Hepatocyte (in vitro differentiated cells): Measurements from ENCODE around the gene SMC1A. TPM values are rescaled to one million over a fixed set of nuclear protein-coding genes. Genes with fewer than 3 reads are reported as not detected.
"Not testable (repeated sequence)": the region's sequence is repeated elsewhere in the genome, so short reads cannot be mapped to it uniquely, and the experiment has no call there.

Source experiments
- DNase-seq: peaks from one replicate; pipeline ENCODE4 v3.0.0-alpha.2; 2016; ENCODE audit warnings: low spot score
- H2AFZ ChIP-seq: fragments of 200-600 bp; sonication (generic); 2 replicates; pipeline ENCODE4 v1.6.0; 2016; ENCODE audit warnings: antibody characterized with exemption, mild to moderate bottlenecking
- H3K27ac ChIP-seq: fragments of 200-600 bp; sonication (generic); 2 replicates; pipeline ENCODE4 v1.5.1; 2016; ENCODE audit warnings: mild to moderate bottlenecking
- H3K27me3 ChIP-seq: fragments of 200-600 bp; sonication (generic); 2 replicates; pipeline ENCODE4 v1.6.1; 2016
- H3K36me3 ChIP-seq: fragments of 200-600 bp; sonication (generic); replicated peaks from 2 replicates; pipeline ENCODE4 v1.5.1; 2016; ENCODE audit warnings: low read depth; ENCODE audit not compliant: insufficient read depth
- H3K4me1 ChIP-seq: fragments of 200-600 bp; sonication (generic); 2 replicates; pipeline ENCODE4 v1.5.1; 2016; ENCODE audit warnings: mild to moderate bottlenecking, moderate library complexity; ENCODE audit not compliant: insufficient read depth
- H3K4me2 ChIP-seq: fragments of 200-600 bp; sonication (generic); 2 replicates; pipeline ENCODE4 v1.6.0; 2016
- H3K4me3 ChIP-seq: fragments of 200-600 bp; sonication (generic); 2 replicates; pipeline ENCODE4 v1.5.1; 2016; ENCODE audit warnings: mild to moderate bottlenecking
- H3K79me2 ChIP-seq: fragments of 200-600 bp; sonication (generic); 2 replicates; pipeline ENCODE4 v1.6.0; 2017; ENCODE audit warnings: mild to moderate bottlenecking
- H3K9me2 ChIP-seq: fragments of 200-600 bp; sonication (generic); replicated peaks from 2 replicates; pipeline ENCODE4 v1.6.0; 2017; ENCODE audit warnings: mild to moderate bottlenecking; ENCODE audit not compliant: insufficient read depth
- H3K9me3 ChIP-seq: fragments of 200-600 bp; sonication (generic); 2 replicates; pipeline ENCODE4 v1.5.1; 2016; ENCODE audit warnings: low read depth, mild to moderate bottlenecking
- H4K20me1 ChIP-seq: fragments of 200-600 bp; sonication (generic); 2 replicates; pipeline ENCODE4 v1.6.0; 2016; ENCODE audit warnings: mild to moderate bottlenecking; ENCODE audit not compliant: insufficient read depth, poor library complexity, severe bottlenecking
- EZH2 ChIP-seq: fragments of 200-600 bp; sonication (generic); IDR thresholded peaks from 2 replicates; pipeline ENCODE4 v1.6.1; 2016; ENCODE audit warnings: antibody characterized with exemption, mild to moderate bottlenecking, borderline replicate concordance
- EZH2phosphoT487 ChIP-seq: fragments of 200-600 bp; sonication (generic); IDR thresholded peaks from one replicate; pipeline ENCODE4 v1.6.1; 2018; ENCODE audit warnings: antibody characterized with exemption, mild to moderate bottlenecking, low read depth, moderate library complexity; ENCODE audit not compliant: unreplicated experiment, severe bottlenecking
- WGBS: methylation state at CpG from one replicate; pipeline ENCODE4 v1.1.6; 2016; ENCODE audit warnings: low lambda C conversion rate; ENCODE audit errors: missing lambda C conversion rate; 5-methylcytosine and 5-hydroxymethylcytosine counted together
- polyA plus RNA-seq: library from polyadenylated mRNA; unstranded; fragments of >200 nt; fragmentation: Nextera tagmentation; extraction: Ambion mirVana; gene quantifications from 2 replicates; pipeline ENCODE4 v1.2.1, GENCODE V29; 2016
- total RNA-seq: library from RNA; depleted of rRNA; stranded (reverse); fragments of >200 nt; gene quantifications from 2 replicates; pipeline ENCODE4 v1.2.3, GENCODE V29; 2014
- TF ChIP-seq, protein P1 (sequence below): fragments of 200-600 bp; sonication (generic); IDR thresholded peaks from 2 replicates; pipeline ENCODE4 v1.5.1; 2016; ENCODE audit warnings: antibody characterized with exemption, mild to moderate bottlenecking; ENCODE audit not compliant: poor library complexity

The SMC1A gene
- total and polyA plus RNA-seq, 2 experiments from 2014 or later = 14.0 to 24.7 TPM

DNA sequence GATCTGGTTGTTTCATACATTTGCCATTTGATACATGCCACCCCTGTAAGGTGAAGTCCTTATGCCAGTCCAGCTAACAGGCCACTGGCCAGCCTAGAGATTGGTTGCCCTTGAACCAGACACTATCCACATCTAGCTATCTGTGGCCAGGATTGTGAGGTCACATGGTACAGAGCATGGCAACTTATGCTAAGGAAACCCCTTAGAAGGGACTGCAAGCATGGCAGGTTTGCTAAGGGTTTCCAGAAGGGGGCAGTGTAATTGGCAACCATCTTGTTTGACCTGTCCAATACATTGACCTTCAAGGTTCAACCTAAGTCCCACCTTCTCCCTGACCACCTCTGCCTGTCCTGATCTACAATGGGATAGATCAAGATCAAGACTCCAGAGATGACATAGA is 47.5 kb downstream of the SMC1A start:
- Histone ChIP-seq H3K27me3 (no peaks in the 10 kb centered on the region), H3K27ac (no peak overlapping the region), H4K20me1 (no peaks in the 10 kb centered on the region), H3K79me2 (no peaks in the 10 kb centered on the region), H2AFZ (no peak overlapping the region), H3K4me2 (no peak overlapping the region), H3K9me3 (peaks cover 2% of the 10 kb centered on the region), H3K4me1 (no peaks in the 10 kb centered on the region), H3K36me3 (no peaks in the 10 kb centered on the region), H3K9me2 (no peaks in the 10 kb centered on the region), H3K4me3 (no peak overlapping the region)
- no peak for DNase-seq
- TF ChIP-seq, protein P1, sequence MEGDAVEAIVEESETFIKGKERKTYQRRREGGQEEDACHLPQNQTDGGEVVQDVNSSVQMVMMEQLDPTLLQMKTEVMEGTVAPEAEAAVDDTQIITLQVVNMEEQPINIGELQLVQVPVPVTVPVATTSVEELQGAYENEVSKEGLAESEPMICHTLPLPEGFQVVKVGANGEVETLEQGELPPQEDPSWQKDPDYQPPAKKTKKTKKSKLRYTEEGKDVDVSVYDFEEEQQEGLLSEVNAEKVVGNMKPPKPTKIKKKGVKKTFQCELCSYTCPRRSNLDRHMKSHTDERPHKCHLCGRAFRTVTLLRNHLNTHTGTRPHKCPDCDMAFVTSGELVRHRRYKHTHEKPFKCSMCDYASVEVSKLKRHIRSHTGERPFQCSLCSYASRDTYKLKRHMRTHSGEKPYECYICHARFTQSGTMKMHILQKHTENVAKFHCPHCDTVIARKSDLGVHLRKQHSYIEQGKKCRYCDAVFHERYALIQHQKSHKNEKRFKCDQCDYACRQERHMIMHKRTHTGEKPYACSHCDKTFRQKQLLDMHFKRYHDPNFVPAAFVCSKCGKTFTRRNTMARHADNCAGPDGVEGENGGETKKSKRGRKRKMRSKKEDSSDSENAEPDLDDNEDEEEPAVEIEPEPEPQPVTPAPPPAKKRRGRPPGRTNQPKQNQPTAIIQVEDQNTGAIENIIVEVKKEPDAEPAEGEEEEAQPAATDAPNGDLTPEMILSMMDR = no peak
- TF ChIP-seq EZH2 (no peak), EZH2phosphoT487 (no peak)

DNA sequence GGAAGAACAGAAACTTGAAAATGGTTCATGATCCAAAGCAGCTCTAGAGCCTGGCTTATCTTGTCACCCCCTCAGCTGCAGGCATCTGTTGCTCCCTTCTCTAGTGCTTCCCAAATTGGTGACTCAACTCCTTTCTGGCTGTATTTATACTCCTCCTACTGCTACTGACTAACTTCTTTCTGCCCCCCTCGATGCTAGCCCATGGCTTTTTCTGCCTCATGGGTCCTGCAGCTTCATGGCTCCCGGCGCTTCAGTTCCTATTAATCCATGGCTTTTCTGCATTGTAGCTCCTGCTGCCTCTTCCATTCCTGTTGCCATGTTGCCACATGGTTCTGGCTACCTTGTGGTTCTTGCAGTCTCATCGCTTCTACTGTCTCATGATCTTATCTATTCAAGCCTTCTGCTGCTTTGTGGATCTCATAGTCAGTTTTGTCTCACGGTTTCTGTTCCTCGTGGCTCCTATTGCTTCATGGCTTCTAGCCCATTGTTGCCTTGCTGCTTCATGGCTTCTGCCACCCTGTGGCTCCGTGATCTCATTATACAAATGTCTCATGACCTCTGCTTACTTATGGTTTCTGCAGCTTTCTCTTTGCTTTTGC is 48.1 kb downstream of the SMC1A start:
- Histone ChIP-seq H3K4me1 (no peaks in the 10 kb centered on the region), H2AFZ (no peak overlapping the region), H3K36me3 (no peaks in the 10 kb centered on the region), H3K4me3 (no peak overlapping the region), H3K27me3 (no peaks in the 10 kb centered on the region), H3K79me2 (no peaks in the 10 kb centered on the region), H3K27ac (no peak overlapping the region), H3K4me2 (no peak overlapping the region), H4K20me1 (no peaks in the 10 kb centered on the region), H3K9me3 (peaks cover 2% of the 10 kb centered on the region), H3K9me2 (no peaks in the 10 kb centered on the region)
- no peak for DNase-seq
- TF ChIP-seq EZH2phosphoT487 = no peak
- TF ChIP-seq, protein P1 = no peak
- no peak for TF ChIP-seq EZH2
- WGBS = 82% methylated on average over 7 of the region's 7 CpGs

DNA sequence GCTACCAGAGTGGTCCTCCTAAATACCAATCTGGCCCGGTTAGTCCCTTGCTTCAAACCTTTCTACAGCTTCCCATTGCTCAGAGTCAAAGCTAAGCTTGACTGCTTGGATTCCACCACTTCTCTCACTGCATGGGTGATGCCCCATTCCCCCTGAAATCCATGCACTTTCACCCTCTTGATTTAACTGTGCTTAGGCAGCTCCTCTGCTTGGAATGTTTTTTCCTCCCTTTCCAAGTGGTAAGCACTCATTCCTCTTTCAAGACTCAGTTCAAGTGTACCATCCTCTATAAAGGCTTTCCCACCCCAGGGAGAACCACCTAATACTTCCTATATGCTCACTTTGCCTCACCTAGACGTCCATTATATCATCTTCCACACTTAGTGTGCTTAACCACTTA is 49.1 kb downstream of the SMC1A start:
- H3K4me3 ChIP-seq = no peak overlapping the region
- no peaks in the 10 kb centered on the region for H3K27me3 ChIP-seq
- H2AFZ ChIP-seq = no peak overlapping the region
- 41% methylated on average over 2 of the region's 2 CpGs for WGBS
- no peak for DNase-seq
- no peaks in the 10 kb centered on the region for H3K4me1 ChIP-seq
- H3K79me2 ChIP-seq = no peaks in the 10 kb centered on the region
- TF ChIP-seq, protein P1 = no peak
- TF ChIP-seq EZH2phosphoT487 (no peak), EZH2 (no peak)
- H3K4me2 ChIP-seq = no peak overlapping the region
- peaks cover 2% of the 10 kb centered on the region for H3K9me3 ChIP-seq
- no peaks in the 10 kb centered on the region for H3K9me2 ChIP-seq
- H3K27ac ChIP-seq = no peak overlapping the region
- no peaks in the 10 kb centered on the region for H4K20me1 ChIP-seq
- no peaks in the 10 kb centered on the region for H3K36me3 ChIP-seq

DNA sequence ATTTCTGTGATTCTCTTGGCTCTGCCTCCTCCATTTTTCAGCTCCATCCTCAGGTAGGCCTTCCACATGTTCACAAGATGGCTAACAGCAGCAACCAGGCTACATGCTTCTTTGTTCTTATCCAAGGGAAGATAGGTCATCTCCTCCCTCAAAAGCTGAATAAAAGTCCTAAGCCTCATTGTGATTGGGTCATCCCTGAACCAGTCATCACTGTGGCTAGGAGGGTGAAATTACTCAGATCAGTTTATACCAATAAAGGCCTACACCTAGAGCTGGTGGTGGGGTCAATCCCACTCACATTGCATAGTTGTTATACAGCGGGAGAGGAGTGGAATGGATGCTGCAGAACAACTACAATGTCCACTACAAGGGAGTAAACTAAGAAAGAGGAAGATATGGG is 56.0 kb downstream of the SMC1A start:
- not testable (repeated sequence) for DNase-seq

More for the DNA sequence above, 56.0 kb downstream of the SMC1A start:
- not testable (repeated sequence) for H3K27ac ChIP-seq, H3K36me3 ChIP-seq, H3K9me3 ChIP-seq, H3K79me2 ChIP-seq, H3K27me3 ChIP-seq, H3K4me1 ChIP-seq, H3K4me2 ChIP-seq, H3K4me3 ChIP-seq, H3K9me2 ChIP-seq, H2AFZ ChIP-seq, H4K20me1 ChIP-seq
- WGBS = 74% methylated on average over 1 of the region's 1 CpG
